GM18505 (cell line): Measurements from ENCODE around the gene TAGLN.
"Not testable (repeated sequence)": the region's sequence is repeated elsewhere in the genome, so short reads cannot be mapped to it uniquely, and the experiment has no call there.

Source experiments
- ATAC-seq: cut with Tn5 transposase; IDR thresholded peaks from one replicate; pipeline ENCODE4 v1.9.1; 2021; ENCODE audit not compliant: unreplicated experiment
- POLR2A ChIP-seq: IDR thresholded peaks from 4 replicates; pipeline ENCODE4 v1.6.1; 2011; ENCODE audit warnings: borderline replicate concordance; ENCODE audit not compliant: insufficient read depth, insufficient read length; ENCODE audit errors: extremely low read depth

Gene TAGLN

DNA sequence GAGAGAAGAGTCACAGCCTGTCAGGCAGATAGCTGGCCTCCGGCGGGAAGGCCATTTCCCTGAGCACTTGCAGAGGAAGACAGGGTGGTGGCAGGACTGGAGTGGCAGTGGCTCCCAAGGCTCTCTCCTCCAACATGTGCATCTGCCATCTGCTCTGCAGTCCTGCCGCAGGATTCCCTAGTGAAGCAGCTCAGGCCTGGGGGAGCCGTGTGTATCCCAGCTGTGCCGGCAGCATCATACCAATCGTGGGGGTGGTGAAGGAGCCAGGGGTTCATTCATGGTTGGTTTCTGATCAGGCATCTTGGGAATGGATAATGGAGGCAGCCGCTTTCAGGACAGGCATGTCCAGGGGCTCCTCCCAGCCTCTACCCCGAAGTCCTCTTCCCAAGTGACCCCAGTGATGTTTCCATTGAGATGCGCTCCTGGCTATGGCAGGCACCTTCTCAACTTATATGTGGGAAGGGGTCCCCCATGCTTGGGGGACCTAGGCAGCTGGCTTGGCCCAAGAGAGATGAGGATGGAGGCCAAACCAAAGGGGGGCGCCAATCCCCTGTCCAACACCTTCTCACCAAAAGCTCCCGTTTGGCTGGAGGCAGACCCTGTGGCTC is 6.1 kb downstream of the TAGLN start:
- TF ChIP-seq POLR2A: no peak
- ATAC-seq: no peak

DNA sequence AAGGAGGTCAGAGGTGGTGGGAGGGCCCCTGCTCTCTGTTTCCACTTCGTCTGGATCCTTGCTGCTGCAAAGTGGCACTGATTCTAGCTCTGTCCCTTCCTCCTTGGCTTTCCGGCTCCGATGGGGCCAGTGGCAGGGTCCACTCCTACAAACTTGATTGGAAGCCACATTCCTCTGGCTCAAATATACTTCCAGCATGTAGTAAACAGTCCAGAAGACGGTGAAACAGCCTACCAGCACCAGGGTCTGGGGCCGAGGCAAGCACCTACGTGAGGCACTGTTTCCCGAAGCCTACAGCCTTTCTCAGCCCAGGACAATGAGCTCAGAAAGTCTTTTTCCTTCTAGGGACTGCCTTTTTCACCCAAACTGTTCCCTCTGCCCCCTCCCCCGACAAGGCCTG is 6.9 kb downstream of the TAGLN start:
- ATAC-seq: not testable (repeated sequence)

DNA sequence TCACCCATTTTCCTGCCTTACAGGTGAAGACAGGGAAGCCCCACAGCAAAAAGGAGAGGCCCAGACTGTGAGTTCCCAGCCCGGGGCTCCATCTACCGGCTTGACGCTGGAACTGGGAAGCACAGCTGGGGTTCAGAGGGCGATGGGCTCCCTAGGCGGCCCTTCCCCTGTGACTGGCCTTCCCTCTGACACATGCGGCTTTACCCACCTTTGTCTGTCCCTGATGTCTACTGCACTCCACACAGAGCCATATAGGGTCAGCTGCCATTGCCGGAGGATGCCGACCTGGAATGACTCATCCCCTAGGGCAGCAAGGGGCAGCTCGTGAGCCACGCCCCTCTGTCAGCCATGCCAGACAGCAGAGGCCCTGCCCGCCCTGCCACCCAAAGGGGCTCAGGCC is 7.7 kb downstream of the TAGLN start:
- not testable (repeated sequence) for ATAC-seq

DNA sequence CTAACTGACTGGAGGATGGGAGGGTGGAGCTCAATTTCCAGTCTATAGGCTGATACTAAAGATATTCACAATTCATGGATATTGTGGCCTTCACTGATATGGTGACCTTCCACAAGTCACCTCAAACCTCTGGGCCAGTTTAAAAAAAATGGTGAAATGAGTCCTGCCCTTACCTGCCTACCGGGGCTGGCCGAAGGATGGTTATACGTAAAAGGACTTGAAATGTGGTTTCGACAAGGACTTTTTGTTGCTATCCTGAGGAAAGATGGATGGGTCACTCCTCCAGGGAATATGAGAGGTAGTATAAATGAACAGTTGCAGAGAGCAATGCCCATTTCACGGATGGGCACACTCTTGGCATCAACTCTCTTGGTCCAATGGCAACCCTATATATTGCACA is 8.3 kb downstream of the TAGLN start:
- not testable (repeated sequence) for ATAC-seq

DNA sequence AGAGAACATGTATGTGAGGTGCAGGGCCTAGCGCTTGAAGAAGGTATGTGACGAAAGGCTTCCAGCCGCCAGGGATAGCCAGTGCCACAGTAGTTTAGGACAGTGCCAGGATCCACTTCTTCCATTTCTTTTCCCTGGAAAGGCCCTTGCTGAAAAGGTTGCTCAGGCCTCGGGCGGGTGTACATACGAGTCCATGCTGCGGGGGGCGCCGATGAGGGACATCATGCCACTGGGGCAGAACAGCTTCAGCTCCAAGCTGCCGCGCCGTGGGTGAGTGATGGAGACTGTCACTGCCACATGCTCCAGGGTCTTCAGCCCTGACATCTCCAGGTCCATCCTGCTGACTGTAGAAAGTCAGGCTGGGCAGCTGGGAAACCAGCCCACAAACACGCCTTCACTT is 9.5 kb downstream of the TAGLN start:
- not testable (repeated sequence) for ATAC-seq

DNA sequence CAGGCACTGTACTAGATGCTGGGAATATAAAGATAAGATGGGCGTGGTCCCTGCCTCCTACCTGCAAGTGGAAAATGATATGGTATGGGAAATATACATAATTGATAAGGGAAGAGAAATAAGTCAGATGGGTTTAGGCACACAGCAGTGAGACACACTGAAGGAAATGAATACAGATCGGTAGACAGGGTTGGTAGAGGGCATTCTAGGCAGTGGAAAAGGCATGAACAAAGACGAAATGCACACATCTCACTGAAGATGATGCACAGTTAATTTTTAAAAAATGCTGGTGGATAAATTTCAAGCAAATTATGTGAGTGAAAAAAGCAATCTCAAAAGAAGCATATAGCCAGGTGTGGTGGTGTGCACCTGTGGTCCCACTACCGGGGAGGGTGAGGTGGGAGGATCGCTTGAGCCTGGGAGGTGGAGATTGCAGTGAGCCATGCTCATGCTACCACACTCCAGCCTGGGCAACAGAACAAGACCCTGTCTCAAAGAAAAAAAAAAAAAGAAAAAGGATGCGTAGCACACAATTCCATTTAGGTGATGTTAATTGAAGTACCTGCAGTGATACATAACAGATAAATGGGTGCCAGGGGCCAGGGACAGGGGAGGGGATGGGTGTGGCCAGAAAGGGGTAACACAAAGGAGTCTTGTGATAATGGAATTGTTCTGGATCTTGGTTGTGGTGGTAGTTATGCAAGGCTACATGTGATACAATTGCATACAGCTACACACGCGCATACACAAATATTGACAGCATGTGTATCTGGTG is 10.4 kb downstream of the TAGLN start:
- not testable (repeated sequence) for ATAC-seq

DNA sequence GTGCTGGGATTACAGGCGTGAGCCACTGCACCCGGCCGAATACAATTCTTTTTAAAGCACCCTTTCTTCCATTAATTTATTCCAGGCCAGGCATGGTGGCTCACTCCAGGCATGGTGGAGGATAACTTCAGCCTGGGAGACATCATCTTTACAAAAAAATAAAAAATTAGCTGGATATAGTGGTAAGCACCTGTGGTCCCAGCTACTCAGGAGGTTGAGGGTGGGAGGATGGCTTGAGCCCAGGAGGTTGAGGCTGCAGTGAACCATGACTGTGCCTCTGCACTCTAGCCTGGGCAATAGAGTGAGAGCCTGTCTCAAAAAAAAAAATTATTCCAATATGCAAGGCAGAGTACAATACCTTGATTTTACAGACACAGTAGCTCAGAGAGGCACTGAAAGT is 11.4 kb downstream of the TAGLN start:
- TF ChIP-seq POLR2A: no peak
- ATAC-seq: no peak

DNA sequence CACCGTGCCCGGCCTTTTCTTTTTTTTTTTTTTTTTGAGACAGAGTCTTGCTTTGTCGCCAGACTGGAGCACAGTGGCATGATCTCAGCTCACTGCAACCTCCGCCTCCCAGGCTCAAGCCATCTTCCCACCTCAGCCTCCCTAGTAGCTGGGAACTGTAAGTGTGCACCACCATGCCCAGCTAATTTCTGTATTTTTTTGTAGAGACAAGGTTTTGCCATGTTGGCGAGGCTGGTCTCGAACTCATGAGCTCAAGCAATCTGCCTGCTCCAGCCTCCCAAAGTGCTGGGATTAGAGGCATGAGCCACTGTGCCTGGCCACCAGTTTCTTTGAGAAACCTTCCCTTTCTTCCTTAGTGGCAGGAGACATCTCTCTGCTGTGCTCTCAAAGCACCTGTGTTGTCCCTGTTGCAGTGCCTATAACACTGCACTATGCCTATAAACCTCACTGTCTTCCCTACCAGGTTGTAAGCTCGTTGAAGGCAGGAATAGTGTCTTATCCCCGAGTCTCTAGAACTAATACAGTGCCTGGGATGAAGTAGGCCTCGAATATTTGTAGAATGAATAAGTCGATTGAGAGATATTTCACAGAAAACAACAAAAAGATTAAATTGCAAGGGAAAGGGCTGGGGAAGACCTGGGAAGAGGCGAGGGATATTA is 13.7 kb downstream of the TAGLN start:
- TF ChIP-seq POLR2A: no peak
- ATAC-seq: no peak

DNA sequence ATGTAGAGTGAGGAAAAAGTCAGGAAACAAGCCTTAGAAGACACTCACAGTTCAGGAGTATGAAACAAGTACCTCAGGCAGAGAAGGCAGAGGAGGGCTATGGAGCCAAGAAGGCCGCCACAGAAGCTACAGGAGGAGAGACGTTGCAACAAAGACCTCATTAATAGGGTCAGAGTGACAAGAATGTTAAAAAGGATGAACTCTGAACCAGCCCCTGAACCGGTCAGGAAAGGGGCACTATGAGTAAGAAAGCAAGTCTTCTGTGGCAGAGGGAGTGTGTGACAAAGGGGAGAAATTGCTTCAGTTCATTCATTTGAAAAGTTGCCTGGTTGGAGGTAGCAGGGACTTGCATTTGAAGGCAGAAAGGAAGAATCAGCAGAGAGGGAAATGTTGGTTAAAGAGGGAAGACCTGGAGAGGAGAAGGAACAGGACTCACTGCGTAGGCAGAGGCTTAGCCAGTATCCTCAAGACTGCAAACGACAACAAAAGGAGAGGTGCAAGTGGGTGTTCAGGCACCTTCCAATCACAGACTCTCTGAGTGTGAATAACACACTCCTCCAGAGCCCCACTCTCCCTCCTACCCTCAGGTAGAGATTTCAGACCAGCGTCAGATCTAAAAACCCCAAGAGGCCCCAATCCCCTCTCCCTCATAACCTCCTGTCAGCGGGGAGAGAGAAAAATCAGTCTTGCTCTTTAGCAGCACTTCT is 15.4 kb downstream of the TAGLN start:
- TF ChIP-seq POLR2A: no peak
- no peak for ATAC-seq

DNA sequence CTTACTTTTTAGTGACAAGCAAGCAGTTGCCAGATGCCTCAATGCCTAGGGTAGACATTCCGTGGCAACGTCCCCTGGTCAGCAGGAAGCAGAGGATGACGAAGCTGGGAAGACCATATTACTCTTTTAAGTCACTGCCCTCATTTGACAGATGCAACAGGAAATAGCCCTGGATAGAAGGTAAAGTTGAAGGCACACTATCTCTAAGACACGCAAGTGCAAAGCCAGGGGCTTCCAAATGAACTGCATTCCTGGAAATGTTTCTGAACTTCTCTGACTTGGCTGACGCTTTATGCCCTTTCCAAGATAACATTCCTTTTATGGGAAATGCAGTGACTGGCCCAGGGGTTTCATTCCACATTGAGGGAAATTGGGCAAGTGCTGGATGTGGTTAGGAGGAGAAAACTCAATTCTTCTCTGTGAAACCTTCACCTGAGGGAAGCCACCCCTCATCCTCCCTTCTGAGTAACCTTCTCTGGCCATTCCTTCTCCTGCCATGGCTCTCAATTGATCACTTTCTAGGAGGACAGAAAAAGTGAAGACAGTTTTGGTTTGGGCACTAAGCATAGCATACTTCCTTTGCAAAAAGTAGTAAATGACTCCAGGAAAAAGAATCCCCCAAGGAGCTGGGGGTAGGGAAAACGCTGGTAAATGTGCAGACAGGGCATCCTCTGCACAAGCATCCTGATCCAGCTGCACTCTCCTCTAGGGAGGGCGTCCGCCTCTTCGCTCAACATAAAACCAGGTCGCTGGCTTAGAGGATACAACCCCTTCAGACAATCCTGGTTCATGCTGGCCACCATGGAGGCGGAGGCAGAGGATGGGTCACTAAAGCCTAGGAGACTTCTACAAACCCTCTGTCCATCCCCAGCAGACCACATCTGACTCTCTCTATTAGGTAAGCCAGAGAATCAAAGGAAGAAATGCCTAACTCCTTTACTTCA is 18.2 kb downstream of the TAGLN start:
- no peak for TF ChIP-seq POLR2A
- ATAC-seq: no peak

DNA sequence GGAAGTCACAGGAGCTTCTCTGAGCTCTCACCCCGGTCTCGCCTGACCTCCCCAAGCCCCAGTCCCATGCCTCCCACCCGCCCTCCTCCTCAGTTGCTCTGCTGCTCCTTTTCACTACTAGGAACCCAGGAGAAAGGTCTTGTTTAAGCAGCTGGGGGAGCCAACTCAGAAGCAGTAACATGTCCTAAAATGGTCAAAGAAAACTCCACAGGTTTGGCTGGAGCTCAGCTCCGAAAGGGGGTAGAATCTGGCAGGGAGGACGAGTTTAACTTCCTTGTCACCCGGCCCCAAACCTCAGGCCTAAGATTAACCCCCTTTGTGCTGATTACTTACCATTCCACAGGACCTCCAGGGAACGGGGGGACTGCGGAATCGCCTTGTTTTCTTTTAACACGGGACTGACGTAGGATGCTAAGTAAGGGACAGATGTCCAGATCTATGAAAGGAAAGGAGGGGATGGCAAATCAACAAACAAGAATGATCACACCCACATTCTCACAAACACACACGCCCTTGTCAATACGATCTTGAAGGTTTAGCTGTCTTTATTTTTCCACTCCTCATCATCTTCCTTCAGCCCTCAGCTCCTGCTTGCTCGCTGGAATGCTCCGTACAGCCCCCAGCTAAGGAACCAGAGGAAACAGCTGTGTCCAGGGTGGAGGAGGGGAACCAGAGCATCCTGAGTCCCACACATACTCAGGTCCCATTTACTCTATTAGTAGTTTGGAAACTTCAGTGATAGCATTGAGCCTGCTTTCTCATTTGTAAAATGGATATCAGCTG is 19.2 kb downstream of the TAGLN start:
- no peak for TF ChIP-seq POLR2A
- ATAC-seq: no peak

DNA sequence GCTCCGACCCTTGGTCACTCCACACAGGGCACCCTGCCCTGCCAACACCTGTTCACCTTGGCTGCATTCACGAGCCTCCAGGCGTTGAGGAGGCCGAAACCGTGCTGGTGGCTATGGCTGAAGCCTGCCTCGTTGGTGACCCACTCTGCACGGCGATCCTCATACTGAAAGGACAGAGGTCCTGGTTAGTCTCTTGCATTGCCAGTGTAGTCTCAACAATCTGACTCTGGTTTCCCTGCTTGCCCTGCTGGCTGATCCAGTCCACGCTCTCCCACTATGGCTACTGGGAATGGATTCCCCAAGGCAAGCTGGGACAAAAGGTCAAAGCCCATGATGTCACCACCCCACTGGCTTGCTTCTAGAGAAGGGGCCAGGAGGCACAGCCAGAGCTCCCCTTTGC is 19.8 kb downstream of the TAGLN start:
- no peak for TF ChIP-seq POLR2A
- no peak for ATAC-seq

DNA sequence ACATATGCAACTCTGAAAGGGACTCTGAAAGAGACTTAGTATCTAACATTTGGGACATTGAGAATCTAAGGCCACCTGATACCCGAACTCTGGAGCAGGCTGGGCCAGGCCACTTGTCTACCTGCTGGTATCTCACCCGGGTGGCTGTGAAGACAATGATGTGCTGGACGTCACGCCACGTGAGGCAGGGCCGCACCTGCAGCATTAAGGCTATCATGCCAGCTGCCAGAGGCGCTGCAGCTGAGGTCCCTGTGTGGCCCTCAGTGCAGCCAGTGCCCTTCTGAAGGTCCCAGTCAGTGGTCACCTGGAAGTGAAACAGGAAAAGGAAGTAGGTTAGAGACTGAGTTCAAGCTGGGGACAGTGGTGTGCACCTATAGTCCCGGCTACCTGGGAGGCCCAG is 20.3 kb downstream of the TAGLN start:
- TF ChIP-seq POLR2A: no peak
- no peak for ATAC-seq

DNA sequence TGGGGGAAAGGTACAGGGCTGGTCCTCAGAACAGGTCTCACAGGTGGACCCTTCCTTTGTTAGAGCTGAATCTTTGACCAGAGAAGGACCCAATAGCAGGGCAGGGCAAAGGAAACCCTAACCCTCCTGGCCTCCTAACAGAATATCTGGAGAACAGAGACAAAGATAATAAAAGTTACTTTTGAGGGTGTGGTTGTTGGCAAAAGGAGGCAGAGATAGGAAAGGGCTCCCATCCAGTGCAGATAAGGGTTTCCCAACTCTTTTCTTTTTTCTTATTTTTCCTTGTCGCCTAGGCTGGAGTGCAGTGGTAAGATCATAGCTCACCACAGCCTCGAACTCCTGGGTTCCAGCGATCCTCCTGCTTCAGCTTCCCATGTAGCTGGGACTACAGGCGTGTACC is 20.8 kb downstream of the TAGLN start:
- no peak for TF ChIP-seq POLR2A
- no peak for ATAC-seq
